DOHH2 (cell line): ENCODE data around the gene LIM2.

Experiments used
- EZH2phosphoT487 ChIP-seq: fragments of 200-600 bp; sonication (generic); IDR thresholded peaks from 2 replicates; pipeline ENCODE4 v1.6.1; 2017; ENCODE audit warnings: borderline replicate concordance, mild to moderate bottlenecking, antibody characterized with exemption, low read length, moderate library complexity, mixed read lengths
- TF ChIP-seq, protein P1 (sequence below): fragments of 200-600 bp; sonication (generic); IDR thresholded peaks from one replicate; pipeline ENCODE4 v1.5.1; 2014; ENCODE audit warnings: antibody characterized with exemption, mild to moderate bottlenecking, low read depth, low read length; ENCODE audit not compliant: poor library complexity, severe bottlenecking

- TF ChIP-seq, protein P1, sequence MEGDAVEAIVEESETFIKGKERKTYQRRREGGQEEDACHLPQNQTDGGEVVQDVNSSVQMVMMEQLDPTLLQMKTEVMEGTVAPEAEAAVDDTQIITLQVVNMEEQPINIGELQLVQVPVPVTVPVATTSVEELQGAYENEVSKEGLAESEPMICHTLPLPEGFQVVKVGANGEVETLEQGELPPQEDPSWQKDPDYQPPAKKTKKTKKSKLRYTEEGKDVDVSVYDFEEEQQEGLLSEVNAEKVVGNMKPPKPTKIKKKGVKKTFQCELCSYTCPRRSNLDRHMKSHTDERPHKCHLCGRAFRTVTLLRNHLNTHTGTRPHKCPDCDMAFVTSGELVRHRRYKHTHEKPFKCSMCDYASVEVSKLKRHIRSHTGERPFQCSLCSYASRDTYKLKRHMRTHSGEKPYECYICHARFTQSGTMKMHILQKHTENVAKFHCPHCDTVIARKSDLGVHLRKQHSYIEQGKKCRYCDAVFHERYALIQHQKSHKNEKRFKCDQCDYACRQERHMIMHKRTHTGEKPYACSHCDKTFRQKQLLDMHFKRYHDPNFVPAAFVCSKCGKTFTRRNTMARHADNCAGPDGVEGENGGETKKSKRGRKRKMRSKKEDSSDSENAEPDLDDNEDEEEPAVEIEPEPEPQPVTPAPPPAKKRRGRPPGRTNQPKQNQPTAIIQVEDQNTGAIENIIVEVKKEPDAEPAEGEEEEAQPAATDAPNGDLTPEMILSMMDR: no peak
- TF ChIP-seq EZH2phosphoT487: no peak
Measured at GRCh38 chr19:51399231-51399630, 11.5 kb upstream of the LIM2 start.
